HCT116 (cell line): ENCODE results near the gene HEBP1. TPM values are rescaled to one million over a fixed set of nuclear protein-coding genes. Genes with fewer than 3 reads are reported as not detected.

Experiments
- ATAC-seq: fragments of 200-7000 bp; cut with Tn5 transposase; 2 replicates; pipeline ENCODE4 v1.9.1; 2020; ENCODE audit warnings: mild to moderate bottlenecking, moderate library complexity
- BruUV-seq: library from RNA; stranded (reverse); fragments of 400-500 nt; replicated peaks from 2 replicates; lab custom pipeline; 2021; lab: Mats Ljungman, UMichigan
- CTCF ChIA-PET: fragments of 300-600 bp; sonication (Branson Sonifier 250); formaldehyde crosslinking; loops from one replicate; lab custom pipeline; 2021; ENCODE audit warnings: antibody characterized with exemption; lab: Charles Lee
- POLR2A ChIA-PET: fragments of 300-600, 350-600 bp; sonication (Branson Sonifier 250); formaldehyde crosslinking; loops from one replicate; lab custom pipeline; 2021; ENCODE audit warnings: antibody characterized with exemption; lab: Charles Lee
- RAD21 ChIA-PET, 2 experiments: fragments of 300-600 bp; sonication (Branson Sonifier 250); formaldehyde crosslinking; loops; one replicate each; lab custom pipeline; 2023; ENCODE audit warnings: low total read pairs in 2 of 2; ENCODE audit not compliant: uncharacterized antibody in 2 of 2, unreplicated experiment in 2 of 2, low non-redundant PET in 1 of 2; lab: Charles Lee
- DNase-seq: peaks from one replicate; pipeline ENCODE4 v3.0.0-alpha.2; 2010; ENCODE audit warnings: low read depth, low spot score
- H2AFZ ChIP-seq: fragments of 200-600 bp; shearing (Covaris generic), sonication (generic); 2 replicates; pipeline ENCODE4 v1.6.1; 2017; ENCODE audit warnings: low read depth, mixed run types, mixed read lengths, antibody characterized with exemption, low read length; ENCODE audit not compliant: poor library complexity, severe bottlenecking
- H3K27ac ChIP-seq: 2 replicates; pipeline ENCODE4 v1.5.1; 2012; ENCODE audit warnings: low read depth, low read length
- H3K27me3 ChIP-seq: fragments of 200-600 bp; sonication (generic); 2 replicates; pipeline ENCODE4 v1.6.1; 2016; ENCODE audit warnings: mixed run types, low read length, mixed read lengths; ENCODE audit not compliant: insufficient read depth
- H3K36me3 ChIP-seq, 2 experiments: fragments of 200-500 bp in 1 of 2; fragments of 200-600 bp in 1 of 2; sonication (Bioruptor generic) in 1 of 2; sonication (generic) in 1 of 2; 2 replicates each; pipeline versions ENCODE4 v1.5.1 to v1.6.1; 2014 to 2016; ENCODE audit warnings: low read length in 2 of 2, inconsistent platforms in 1 of 2, mixed read lengths in 1 of 2, mixed run types in 1 of 2; ENCODE audit not compliant: insufficient read depth in 2 of 2, control insufficient read depth in 1 of 2
- H3K4me1 ChIP-seq, 2 experiments: fragments of 200-600 bp in 1 of 2; sonication (generic) in 1 of 2; 2 replicates each; pipeline versions ENCODE4 v1.5.1 to v1.6.1; 2012 to 2017; ENCODE audit warnings: low read length in 2 of 2, inconsistent platforms in 1 of 2, mild to moderate bottlenecking in 1 of 2, mixed read lengths in 1 of 2, mixed run types in 1 of 2, moderate library complexity in 1 of 2; ENCODE audit not compliant: insufficient read depth in 2 of 2, control insufficient read depth in 1 of 2
- H3K4me2 ChIP-seq: fragments of 200-600 bp; sonication (generic); 2 replicates; pipeline ENCODE4 v1.6.1; 2017; ENCODE audit warnings: mixed run types, low read length, mixed read lengths
- H3K4me3 ChIP-seq, 2 experiments: fragments of 200-600 bp in 1 of 2; sonication (generic) in 1 of 2; replicated peaks in 1 of 2; 2 replicates each; pipeline ENCODE4 v1.5.1; 2011 to 2016; ENCODE audit warnings: low read length in 2 of 2, control low read depth in 1 of 2, low read depth in 1 of 2, mild to moderate bottlenecking in 1 of 2, mixed read lengths in 1 of 2, mixed run types in 1 of 2
- H3K79me2 ChIP-seq: fragments of 200-600 bp; sonication (generic); 2 replicates; pipeline ENCODE4 v1.6.1; 2017; ENCODE audit warnings: mild to moderate bottlenecking, mixed run types, low read length, moderate library complexity, mixed read lengths; ENCODE audit not compliant: insufficient read depth
- H3K9ac ChIP-seq: fragments of 200-600 bp; sonication (generic); 2 replicates; pipeline ENCODE4 v1.6.1; 2016; ENCODE audit warnings: low read length, mixed read lengths
- H3K9me2 ChIP-seq: fragments of 200-600 bp; sonication (generic), shearing (Covaris generic); 2 replicates; pipeline ENCODE4 v1.6.1; 2017; ENCODE audit warnings: mixed run types, mild to moderate bottlenecking, moderate library complexity; ENCODE audit not compliant: insufficient read depth
- H3K9me3 ChIP-seq, 2 experiments: fragments of 200-500 bp in 1 of 2; fragments of 200-600 bp in 1 of 2; sonication (Bioruptor generic) in 1 of 2; sonication (generic) in 1 of 2; 2 replicates each; pipeline ENCODE4 v1.6.1; 2014 to 2017; ENCODE audit warnings: low read length in 2 of 2, mixed read lengths in 2 of 2, inconsistent platforms in 1 of 2, low read depth in 1 of 2, mild to moderate bottlenecking in 1 of 2, mixed run types in 1 of 2, moderate library complexity in 1 of 2; ENCODE audit not compliant: control insufficient read depth in 1 of 2, insufficient read depth in 1 of 2
- H4K20me1 ChIP-seq: fragments of 200-600 bp; sonication (generic), shearing (Covaris generic); 2 replicates; pipeline ENCODE4 v1.6.1; 2017; ENCODE audit warnings: mixed run types, mild to moderate bottlenecking, moderate library complexity; ENCODE audit not compliant: insufficient read depth
- EZH2phosphoT487 ChIP-seq: fragments of 200-600 bp; IDR thresholded peaks from 2 replicates; pipeline ENCODE4 v1.6.1; 2018; ENCODE audit warnings: antibody characterized with exemption, borderline replicate concordance
- POLR2A ChIP-seq: IDR thresholded peaks from 2 replicates; pipeline ENCODE4 v1.7.0; 2011; ENCODE audit warnings: borderline replicate concordance; ENCODE audit not compliant: insufficient read depth, insufficient read length; ENCODE audit errors: extremely low read depth
- REST ChIP-seq: IDR thresholded peaks from 2 replicates; pipeline ENCODE4 v1.6.1; 2012; ENCODE audit warnings: low read depth
- YY1 ChIP-seq: IDR thresholded peaks from 2 replicates; pipeline ENCODE4 v1.6.1; 2011; ENCODE audit warnings: low read length, low read depth, moderate library complexity, mild to moderate bottlenecking; ENCODE audit not compliant: insufficient replicate concordance; ENCODE audit errors: extremely low read depth
- ZNF274 ChIP-seq: fragments of 200-500 bp; sonication (Bioruptor generic); IDR thresholded peaks from 2 replicates; pipeline ENCODE4 v1.6.1; 2014; ENCODE audit warnings: mild to moderate bottlenecking, low read depth, low read length, inconsistent platforms
- intact Hi-C: fragments of 100-400 bp; cut with micrococcal nuclease; formaldehyde crosslinking; loops from 2 replicates; pipeline ENCODE4 v1.10.0; 2022
- total RNA-seq: library from RNA; stranded (reverse); gene quantifications from one replicate; pipeline ENCODE4 v1.2.1, GENCODE V29; 2021; ENCODE audit not compliant: unreplicated experiment

HEBP1 gene
- total RNA-seq, 1 experiment from 2014 or later = 41.0 TPM

- TF ChIP-seq POLR2A = no peak
- TF ChIP-seq REST = no peak
- no peak for TF ChIP-seq YY1
- no peak for TF ChIP-seq ZNF274
- no peak for TF ChIP-seq EZH2phosphoT487
- TF ChIP-seq, all 23 proteins: peak for 0
- DNase-seq = no peak
- no peak overlapping the region for H3K4me2 ChIP-seq
- CTCF ChIA-PET = no interaction called here
- no peak overlapping the region for H3K9ac ChIP-seq
- POLR2A ChIA-PET = no interaction called here
- H3K79me2 ChIP-seq = peaks cover 5% of the 10 kb centered on the region; the same call in 1 of the 2 replicates
- no peak overlapping the region for H2AFZ ChIP-seq
- no peaks in the 10 kb centered on the region for H3K27me3 ChIP-seq
- no peaks in the 10 kb centered on the region for H4K20me1 ChIP-seq
- H3K4me1 ChIP-seq = peaks cover 7 to 22% of the 10 kb centered on the region in 2 experiments; a peak in 3 of 4 replicates
- intact Hi-C loops = no loop called here
- BruUV-seq = no TSS peak
- H3K27ac ChIP-seq = no peak overlapping the region
- H3K4me3 ChIP-seq = no peak overlapping the region
- H3K9me3 ChIP-seq = peaks cover 0 to 1% of the 10 kb centered on the region in 2 experiments; a peak in 1 of 4 replicates
- ATAC-seq = no peak
- RAD21 ChIA-PET = no interaction called here
- H3K9me2 ChIP-seq = no peaks in the 10 kb centered on the region
- peaks cover 0 to 10% of the 10 kb centered on the region in 2 experiments; a peak in 2 of 4 replicates for H3K36me3 ChIP-seq
These were observed 74.7 kb downstream of the HEBP1 start for GRCh38 chr12:12925388-12925787.

Other genes with a start within 250 kb of the HEBP1 start
- gene APOLD1, start 214.6 kb downstream of the HEBP1 start, total RNA-seq = 3.9 TPM
- gene DDX47, start 186.9 kb downstream of the HEBP1 start, total RNA-seq = 103 TPM
- 305 TPM for gene GPRC5A, start 108.7 kb downstream of the HEBP1 start, total RNA-seq
- gene GPRC5D, start 48.1 kb downstream of the HEBP1 start, total RNA-seq = not detected
- 15.9 TPM for gene FAM234B, start 44.1 kb upstream of the HEBP1 start, total RNA-seq
- not detected for gene GSG1, start 103.4 kb upstream of the HEBP1 start, total RNA-seq
- gene EMP1, start 196.5 kb upstream of the HEBP1 start, total RNA-seq = 110 TPM